GM12878 (cell line): ENCODE measurements around the gene ITGAD. TPM values are rescaled to one million over a fixed set of nuclear protein-coding genes. Genes with fewer than 3 reads are reported as not detected.

Source experiments
- ATAC-seq: fragments of 200-7000 bp; cut with Tn5 transposase; 3 replicates; pipeline ENCODE4 v1.9.1; 2020; ENCODE audit warnings: mild to moderate bottlenecking, moderate library complexity
- BruUV-seq: library from RNA; stranded (reverse); fragments of 400-500 nt; replicated peaks from 2 replicates; lab custom pipeline; 2021; lab: Mats Ljungman, UMichigan
- CTCF ChIA-PET: fragments of 300-600 bp; sonication (Branson Sonifier 250); formaldehyde crosslinking; extraction: SDS; loops from one replicate; lab custom pipeline; 2021; ENCODE audit warnings: inconsistent platforms; lab: Yijun Ruan, JAX
- POLR2A ChIA-PET: fragments of 350-600 bp; formaldehyde crosslinking; extraction: SDS; loops from one replicate; lab custom pipeline; 2021; ENCODE audit warnings: inconsistent platforms; lab: Charles Lee
- RAD21 ChIA-PET: fragments of 300-600 bp; sonication (Branson Sonifier 250); formaldehyde crosslinking; loops from one replicate; lab custom pipeline; 2023; ENCODE audit warnings: antibody characterized with exemption; ENCODE audit not compliant: unreplicated experiment; lab: Charles Lee
- SMC1A ChIA-PET: fragments of 300-600 bp; sonication (Branson Sonifier 250); formaldehyde crosslinking; loops from one replicate; lab custom pipeline; 2023; ENCODE audit not compliant: unreplicated experiment, uncharacterized antibody; lab: Charles Lee
- DNase-seq: peaks from one replicate; pipeline ENCODE4 v3.0.0-alpha.2; 2011; ENCODE audit warnings: low read depth, low spot score
- FAIRE-seq: peaks from 3 replicates; lab custom pipeline; 2011; peaks lifted over from hg19 to GRCh38; lab: Jason Lieb, UNC
- H2AFZ ChIP-seq: 2 replicates; pipeline ENCODE4 v1.6.0; 2011; ENCODE audit warnings: low read depth, low read length, control low read depth; ENCODE audit not compliant: control insufficient read depth
- H3K27ac ChIP-seq: 2 replicates; pipeline ENCODE4 v1.5.1; 2011; ENCODE audit warnings: control low read depth; ENCODE audit not compliant: control insufficient read depth, insufficient read depth
- H3K27me3 ChIP-seq, 2 experiments: replicated peaks in 1 of 2; 2 replicates each; pipeline versions ENCODE4 v1.6.0 to v1.6.1; 2011; ENCODE audit warnings: low read length in 1 of 2; ENCODE audit not compliant: control insufficient read depth in 2 of 2, insufficient read depth in 2 of 2
- H3K36me3 ChIP-seq, 2 experiments: 2 replicates each; pipeline ENCODE4 v1.5.1; 2011; ENCODE audit warnings: low read length in 1 of 2; ENCODE audit not compliant: control insufficient read depth in 2 of 2, insufficient read depth in 2 of 2
- H3K4me1 ChIP-seq: 2 replicates; pipeline ENCODE4 v1.6.1; 2011; ENCODE audit warnings: mild to moderate bottlenecking, low read length, moderate library complexity, mixed read lengths; ENCODE audit not compliant: control insufficient read depth, insufficient read depth
- H3K4me2 ChIP-seq: 2 replicates; pipeline ENCODE4 v1.6.0; 2011; ENCODE audit warnings: control low read depth; ENCODE audit not compliant: control insufficient read depth, insufficient read depth
- H3K4me3 ChIP-seq: fragments of 200-600 bp; sonication (generic); 2 replicates; pipeline ENCODE4 v1.5.1; 2016
- H3K79me2 ChIP-seq: 2 replicates; pipeline ENCODE4 v1.6.0; 2011; ENCODE audit warnings: low read length; ENCODE audit not compliant: control insufficient read depth, insufficient read depth
- H3K9ac ChIP-seq: 2 replicates; pipeline ENCODE4 v1.8.0; 2011; ENCODE audit warnings: low read length, control low read depth, mixed read lengths; ENCODE audit not compliant: control insufficient read depth, insufficient read depth
- H3K9me3 ChIP-seq: replicated peaks from 3 replicates; pipeline ENCODE4 v1.5.1; 2011; ENCODE audit warnings: mild to moderate bottlenecking, low read length; ENCODE audit not compliant: control insufficient read depth, insufficient read depth
- H4K20me1 ChIP-seq: 2 replicates; pipeline ENCODE4 v1.6.0; 2011; ENCODE audit not compliant: control insufficient read depth, insufficient read depth
- ATF7 ChIP-seq: fragments of 450-650 bp; IDR thresholded peaks from 2 replicates; pipeline ENCODE4 v1.6.1; 2016; ENCODE audit warnings: low read depth, mild to moderate bottlenecking
- BHLHE40 ChIP-seq, 2 experiments: fragments of 450-650 bp in 1 of 2; IDR thresholded peaks; 2 replicates each; pipeline ENCODE4 v1.6.1; 2011 to 2017; ENCODE audit warnings: low read depth in 2 of 2, borderline replicate concordance in 1 of 2, improper control_type of control experiment in 1 of 2, low read length in 1 of 2, mild to moderate bottlenecking in 1 of 2
- BMI1 ChIP-seq: fragments of 450-650 bp; IDR thresholded peaks from 2 replicates; pipeline ENCODE4 v1.6.1; 2016; ENCODE audit warnings: mild to moderate bottlenecking, moderate library complexity, borderline replicate concordance
- CBFB ChIP-seq: IDR thresholded peaks from 2 replicates; pipeline ENCODE4 v1.6.1; 2016; ENCODE audit warnings: antibody characterized with exemption, low read depth
- CBX5 ChIP-seq: sonication (generic); IDR thresholded peaks from 2 replicates; pipeline ENCODE4 v1.6.1; 2016; ENCODE audit warnings: low read depth, moderate library complexity, mild to moderate bottlenecking, inconsistent platforms
- CHD4 ChIP-seq: fragments of 200-600 bp; sonication (generic); IDR thresholded peaks from 2 replicates; pipeline ENCODE4 v1.6.1; 2016; ENCODE audit warnings: mild to moderate bottlenecking
- DPF2 ChIP-seq: fragments of 450-650 bp; IDR thresholded peaks from 2 replicates; pipeline ENCODE4 v1.6.1; 2017; ENCODE audit warnings: mild to moderate bottlenecking
- EZH2 ChIP-seq: IDR thresholded peaks from 2 replicates; pipeline ENCODE4 v1.6.1; 2012; ENCODE audit warnings: low read depth, mild to moderate bottlenecking, control low read depth, inconsistent platforms, low read length, borderline replicate concordance; ENCODE audit not compliant: control insufficient read depth
- GATAD2B ChIP-seq: fragments of 450-650 bp; conservative IDR thresholded peaks from 2 replicates; pipeline ENCODE4 v1.6.1; 2017; ENCODE audit warnings: low read depth, mild to moderate bottlenecking, moderate library complexity
- IKZF2 ChIP-seq, 2 experiments: fragments of 450-650 bp; IDR thresholded peaks; 2 replicates each; pipeline ENCODE4 v1.6.1; 2017; ENCODE audit warnings: mild to moderate bottlenecking in 2 of 2, moderate library complexity in 2 of 2
- LARP7 ChIP-seq: fragments of 450-650 bp; IDR thresholded peaks from 2 replicates; pipeline ENCODE4 v1.6.1; 2017; ENCODE audit warnings: mild to moderate bottlenecking
- MXI1 ChIP-seq: fragments of 150-350 bp; IDR thresholded peaks from 2 replicates; pipeline ENCODE4 v1.6.1; 2011; ENCODE audit warnings: low read depth, mild to moderate bottlenecking, inconsistent platforms, low read length, improper control_type of control experiment
- NKRF ChIP-seq: fragments of 450-650 bp; conservative IDR thresholded peaks from 2 replicates; pipeline ENCODE4 v1.6.1; 2017; ENCODE audit warnings: mild to moderate bottlenecking, moderate library complexity
- SMC3 ChIP-seq: IDR thresholded peaks from 2 replicates; pipeline ENCODE4 v1.6.1; 2011; ENCODE audit warnings: low read length, improper control_type of control experiment, borderline replicate concordance
- SP1 ChIP-seq: IDR thresholded peaks from one replicate; pipeline ENCODE4 v1.6.1; 2011; ENCODE audit warnings: low read depth, low read length
- TAF1 ChIP-seq: IDR thresholded peaks from 2 replicates; pipeline ENCODE4 v1.6.1; 2011; ENCODE audit warnings: mild to moderate bottlenecking, low read depth, low read length, borderline replicate concordance
- WGBS: methylation state at CpG from one replicate; pipeline ENCODE4 v1.1.6; 2016; ENCODE audit warnings: low lambda C conversion rate; ENCODE audit not compliant: insufficient replicate concordance, insufficient coverage; ENCODE audit errors: missing lambda C conversion rate; 5-methylcytosine and 5-hydroxymethylcytosine counted together
- in situ Hi-C: fragments of 300-500 bp; cut with MboI; formaldehyde crosslinking; loops from 9 replicates; pipeline ENCODE4 v1.14.3; 2018; ENCODE audit warnings: mixed read lengths
- intact Hi-C: fragments of 100-400 bp; cut with micrococcal nuclease; formaldehyde crosslinking; loops from one replicate; pipeline ENCODE4 v1.14.2; 2022; ENCODE audit not compliant: unreplicated experiment
- polyA plus RNA-seq, 11 experiments: library from polyadenylated mRNA; depleted of rRNA in 4 of 11; unstranded in 6 of 11; stranded (reverse) in 5 of 11; fragments of >200 nt; fragmentation: Nextera tagmentation in 4 of 11; fragmentation: Illumina TruSeq in 1 of 11; extraction: Ambion mirVana in 4 of 11; extraction: Trizol in 1 of 11; gene quantifications; 1 replicate in 1 of 11; 2 replicates in 10 of 11; pipeline versions ENCODE4 v1.2.1 to v1.2.3, GENCODE V29; 2011 to 2016; ENCODE audit warnings: inconsistent platforms in 2 of 11, missing spikeins in 2 of 11, low read depth in 1 of 11
- total RNA-seq, 4 experiments: library from RNA; depleted of rRNA in 3 of 4; stranded (reverse); fragments of >200 nt in 3 of 4; fragmentation: Illumina TruSeq in 1 of 4; extraction: Trizol in 1 of 4; gene quantifications; 2 replicates each; pipeline versions ENCODE4 v1.2.1 to v1.2.3, GENCODE V29; 2013 to 2021
- TF ChIP-seq, protein P1 (sequence below): IDR thresholded peaks from 2 replicates; pipeline ENCODE4 v1.6.1; 2011; ENCODE audit warnings: low read depth, mild to moderate bottlenecking, low read length, moderate library complexity, borderline replicate concordance; ENCODE audit errors: extremely low read depth

The ITGAD gene
- total and polyA plus RNA-seq, 10 of the 15 experiments (the other 5 are each of a cell fraction or from before 2014, with no cell fraction given), result 0.29 to 4.0 (median 1.2) TPM

DNA sequence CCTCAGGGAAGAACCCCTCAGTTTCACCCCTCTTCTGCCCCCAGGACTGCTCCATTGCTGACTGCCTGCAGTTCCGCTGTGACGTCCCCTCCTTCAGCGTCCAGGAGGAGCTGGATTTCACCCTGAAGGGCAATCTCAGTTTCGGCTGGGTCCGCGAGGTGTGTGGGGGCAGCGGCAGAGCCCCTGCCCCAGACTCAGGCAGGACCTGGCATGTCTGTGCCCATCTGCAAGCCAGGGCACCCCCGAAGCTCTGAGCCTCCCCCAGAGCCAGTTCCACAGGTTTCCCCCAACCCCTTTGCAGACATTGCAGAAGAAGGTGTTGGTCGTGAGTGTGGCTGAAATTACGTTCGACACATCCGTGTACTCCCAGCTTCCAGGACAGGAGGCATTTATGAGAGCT, 30.7 kb downstream of the ITGAD start:
- Histone ChIP-seq H3K9me3 (peaks cover 4% of the 10 kb centered on the region; the same call in 2 of the 3 replicates), H3K4me1 (peaks cover 18% of the 10 kb centered on the region), H2AFZ (no peak overlapping the region), H3K4me2 (no peak overlapping the region), H3K4me3 (no peak overlapping the region), H4K20me1 (no peaks in the 10 kb centered on the region), H3K27me3 (no peaks in the 10 kb centered on the region), H3K36me3 (no peaks in the 10 kb centered on the region), H3K27ac (no peak overlapping the region), H3K9ac (no peak overlapping the region), H3K79me2 (no peaks in the 10 kb centered on the region)
- no peak for ATAC-seq
- 62% methylated on average over 12 of the region's 12 CpGs for WGBS
- TF ChIP-seq DPF2, result no peak
- no peak for TF ChIP-seq CBX5
- TF ChIP-seq, protein P1, sequence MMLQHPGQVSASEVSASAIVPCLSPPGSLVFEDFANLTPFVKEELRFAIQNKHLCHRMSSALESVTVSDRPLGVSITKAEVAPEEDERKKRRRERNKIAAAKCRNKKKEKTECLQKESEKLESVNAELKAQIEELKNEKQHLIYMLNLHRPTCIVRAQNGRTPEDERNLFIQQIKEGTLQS, result no peak
- no peak for TF ChIP-seq LARP7
- TF ChIP-seq MXI1, result no peak
- no peak for TF ChIP-seq ATF7
- TF ChIP-seq SMC3, result no peak
- no peak for TF ChIP-seq BHLHE40 (IDR thresholded peaks at IDR 0.05; ENCODE audit: borderline replicate concordance in 1 of 2, low read depth in 2 of 2, low read length in 1 of 2)
- no peak for TF ChIP-seq SP1
- no peak for TF ChIP-seq EZH2
- TF ChIP-seq GATAD2B, result no peak
- no peak for TF ChIP-seq TAF1
- no peak for TF ChIP-seq NKRF
- TF ChIP-seq CBFB, result no peak
- TF ChIP-seq CHD4, result no peak
- TF ChIP-seq IKZF2 (IDR thresholded peaks at IDR 0.05), result no peak
- TF ChIP-seq BMI1, result no peak
- ChIA-PET POLR2A (no interaction called here), RAD21 (no interaction called here), SMC1A (no interaction called here), CTCF (no interaction called here)
- DNase-seq, result no peak
- no peak for FAIRE-seq
- no TSS peak for BruUV-seq
- intact Hi-C loops (no loop called here), in situ Hi-C loops (no loop called here)
